GM19099 (cell line): ENCODE results near the gene NFIA.

Source experiments
- POLR2A ChIP-seq: IDR thresholded peaks from 3 replicates; pipeline ENCODE4 v1.6.1; 2011; ENCODE audit warnings: low read depth; ENCODE audit not compliant: insufficient read length; ENCODE audit errors: extremely low read depth

NFIA gene

DNA sequence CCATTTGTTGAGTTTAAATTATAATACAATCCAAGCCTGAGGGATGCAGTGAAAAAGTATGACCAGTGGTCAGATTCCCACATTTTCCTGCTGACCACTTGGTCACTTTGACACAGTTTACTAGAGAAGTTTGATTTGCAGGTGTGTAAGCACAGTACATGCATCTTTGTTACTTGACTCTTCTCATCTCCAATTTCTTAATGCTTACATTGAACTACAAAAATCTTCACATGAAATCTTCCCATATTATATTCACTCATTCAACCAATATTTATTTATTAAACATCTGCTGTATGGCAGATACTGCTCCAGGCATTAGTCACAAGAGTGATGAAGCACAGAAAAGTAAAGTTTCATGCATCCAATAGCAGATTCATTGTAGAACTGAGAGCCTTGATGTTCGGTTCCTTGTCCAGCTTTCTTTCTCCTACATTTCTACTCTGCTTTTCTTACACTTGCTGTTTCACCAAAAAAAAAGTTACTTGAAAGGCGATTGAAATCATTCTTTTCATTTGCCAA lies 211.7 kb downstream of the NFIA start:
- no peak for TF ChIP-seq POLR2A

DNA sequence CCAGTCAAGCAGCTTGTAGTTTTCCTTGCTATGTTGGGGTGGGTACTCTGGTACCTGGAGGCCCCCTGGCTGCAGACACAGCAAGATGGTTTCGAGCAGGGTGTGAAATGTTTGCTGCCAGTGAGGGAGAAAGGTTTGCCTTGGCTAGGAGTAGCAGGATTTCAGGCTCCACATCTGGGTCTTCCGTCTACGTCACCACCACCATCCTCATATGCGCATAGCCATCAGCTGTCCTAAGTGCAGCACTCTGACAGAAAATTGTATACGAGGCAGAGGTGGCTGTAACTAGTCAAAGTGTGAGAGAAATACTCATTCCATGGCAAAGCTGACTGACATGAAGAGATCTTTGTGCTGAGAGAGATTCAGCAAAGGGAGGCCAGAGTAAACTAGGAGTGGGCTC lies 212.6 kb downstream of the NFIA start:
- no peak for TF ChIP-seq POLR2A

DNA sequence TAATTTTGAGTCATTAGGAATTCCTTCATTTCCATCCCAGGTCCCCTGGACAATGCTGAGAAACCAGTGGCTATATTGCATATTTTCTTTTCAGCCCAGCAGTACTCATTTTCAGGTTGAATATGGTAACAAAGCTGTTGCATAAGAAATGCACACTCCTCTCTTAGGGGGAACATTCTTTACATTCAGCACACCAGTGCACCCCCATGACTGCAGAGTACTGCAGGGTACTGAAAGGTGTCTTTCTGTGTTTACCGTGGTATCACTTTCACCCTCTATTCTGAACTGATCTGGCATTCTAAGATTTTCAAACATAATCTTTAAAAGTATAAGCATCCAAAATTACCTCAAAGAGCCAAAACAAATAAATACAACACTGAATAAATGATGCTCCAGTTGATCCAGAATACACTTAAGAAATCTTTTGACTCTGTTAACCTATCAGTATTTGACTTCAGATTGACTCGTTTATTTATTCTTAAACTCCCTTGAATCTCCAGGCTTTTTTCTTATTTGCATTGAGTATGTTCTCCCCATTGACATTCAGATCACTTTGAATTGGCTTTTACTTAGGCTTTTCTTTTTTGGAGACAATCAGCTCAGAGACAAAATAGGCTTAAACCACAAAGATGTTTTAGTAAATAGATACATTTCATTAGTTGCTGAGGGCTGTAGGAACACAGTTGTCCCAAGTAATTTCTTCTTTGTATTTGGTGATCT lies 213.6 kb downstream of the NFIA start:
- TF ChIP-seq POLR2A: no peak

DNA sequence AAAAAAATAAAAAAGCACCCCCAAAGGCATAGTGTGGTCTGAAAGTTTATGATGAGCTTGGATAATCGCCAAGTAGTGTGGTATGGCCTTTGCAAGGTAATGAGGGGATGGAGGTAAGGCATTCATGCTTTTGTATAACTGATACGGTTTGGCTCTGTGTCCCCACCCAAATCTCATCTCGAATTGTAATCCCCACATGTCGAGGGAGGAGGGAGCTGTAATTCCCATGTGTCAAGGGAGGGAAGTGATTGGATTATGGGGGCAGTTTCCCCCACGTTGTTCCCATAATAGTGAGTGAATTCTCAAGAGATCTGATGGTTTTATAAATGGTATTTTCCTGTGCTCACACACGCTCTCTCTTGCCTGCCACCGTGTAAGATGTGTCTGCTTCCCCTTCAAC lies 215.5 kb downstream of the NFIA start:
- no peak for TF ChIP-seq POLR2A

DNA sequence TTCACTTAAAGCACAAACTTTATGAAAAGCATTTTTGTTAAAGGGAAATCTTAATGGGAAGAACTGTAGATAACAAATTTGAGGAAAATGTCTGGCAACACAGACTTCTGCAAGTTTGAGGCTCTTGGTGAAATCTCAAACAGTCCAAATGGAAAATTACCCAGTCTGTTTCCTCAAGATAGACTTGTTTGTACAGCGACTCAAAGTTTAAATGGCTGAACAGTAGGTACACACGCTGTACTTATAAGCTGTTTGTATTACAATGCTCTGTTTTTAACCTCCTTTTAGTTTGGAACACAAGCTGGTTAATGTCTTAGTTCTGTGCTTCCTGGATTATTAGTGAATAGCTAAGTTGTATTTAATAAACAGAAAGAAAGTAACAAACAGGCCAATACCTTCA lies 217.1 kb downstream of the NFIA start:
- TF ChIP-seq POLR2A: no peak

DNA sequence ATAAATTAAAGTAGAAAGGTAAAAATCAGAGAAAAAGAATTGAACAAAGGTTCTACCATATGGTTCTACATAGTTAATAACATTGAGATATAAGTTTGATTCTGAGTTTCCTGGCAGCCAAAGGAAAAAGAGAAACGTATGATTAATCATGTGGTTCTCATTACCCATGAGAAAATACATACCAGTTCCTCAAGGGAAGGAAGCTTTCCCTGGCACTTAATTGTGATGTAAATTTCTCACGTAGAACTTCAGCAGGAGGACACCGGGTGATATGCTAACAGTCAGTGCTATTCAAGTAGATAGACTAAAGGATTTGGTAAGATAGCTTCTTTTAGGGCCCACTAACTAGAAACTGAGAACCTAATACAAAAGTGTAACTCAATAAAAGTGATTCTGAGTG lies 218.5 kb downstream of the NFIA start:
- TF ChIP-seq POLR2A: no peak

DNA sequence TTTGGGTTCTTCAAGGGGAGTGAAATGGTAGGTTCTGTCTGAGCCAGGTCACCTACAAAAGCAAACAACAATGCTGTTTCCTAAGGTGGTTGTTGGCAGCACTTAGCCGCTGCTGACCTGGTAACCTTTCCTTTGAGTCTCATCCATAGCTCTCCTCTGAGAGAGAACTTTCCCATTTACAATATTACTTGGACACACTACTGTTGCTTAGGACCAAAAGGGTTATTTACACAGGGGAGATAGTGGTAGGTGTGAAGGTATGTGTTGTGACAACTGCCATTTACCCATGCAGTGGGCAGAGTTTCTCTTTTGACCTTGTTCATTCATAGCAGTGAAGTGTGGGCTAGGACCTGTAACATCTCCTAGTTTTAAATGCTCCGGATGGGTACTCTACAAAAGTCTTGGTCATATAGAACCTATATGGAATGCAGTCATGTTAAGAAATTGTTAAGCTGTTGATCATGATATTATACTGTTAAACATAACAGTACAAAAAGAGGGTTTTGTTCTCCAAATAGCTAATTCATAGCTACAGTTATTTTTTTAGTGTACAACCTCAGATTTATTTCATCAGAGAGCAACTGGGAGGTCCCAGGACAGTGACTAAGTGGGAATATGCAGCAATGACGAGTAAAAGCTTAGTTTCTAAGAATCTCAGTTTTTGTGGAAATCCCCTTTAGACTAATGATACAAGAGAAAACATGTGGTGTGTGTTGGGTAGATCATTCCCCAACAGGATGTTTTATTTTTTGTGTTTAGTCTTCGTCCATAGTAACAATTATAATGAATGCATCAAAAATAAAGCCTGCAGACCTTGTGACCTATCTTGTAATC lies 219.7 kb downstream of the NFIA start:
- no peak for TF ChIP-seq POLR2A

DNA sequence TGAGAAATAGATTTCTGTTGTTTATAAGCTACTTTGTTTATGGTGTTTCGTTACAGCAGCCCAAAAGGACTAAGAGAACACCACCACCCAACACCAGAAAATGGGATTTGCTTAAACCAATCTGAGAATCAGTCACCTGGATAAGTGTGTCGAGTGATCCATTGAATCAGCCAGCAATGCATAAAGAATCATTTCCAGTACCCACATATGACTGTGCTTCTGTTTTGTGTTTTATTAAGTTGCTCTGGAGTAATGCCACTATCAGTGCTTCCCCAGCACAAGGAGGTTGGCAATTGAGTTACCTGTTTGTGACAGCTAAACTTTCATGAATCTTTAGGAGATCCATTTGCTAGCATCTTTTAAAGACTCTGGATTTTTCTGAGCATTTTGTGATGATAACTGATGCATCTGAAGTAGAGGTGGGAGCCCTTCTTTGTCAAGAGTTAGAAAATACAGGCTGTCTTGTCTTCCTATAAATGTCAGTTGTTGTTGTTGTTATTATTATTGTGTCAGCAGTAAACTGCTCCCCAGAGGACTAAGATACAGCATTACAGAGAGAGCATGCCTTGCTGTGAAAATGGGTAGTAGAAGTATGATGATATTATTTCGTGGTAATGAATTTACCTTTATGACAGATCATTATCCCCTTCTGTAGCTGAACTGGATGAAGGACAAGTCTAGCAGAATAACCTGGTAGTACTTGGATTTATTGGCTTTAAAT lies 225.2 kb downstream of the NFIA start:
- TF ChIP-seq POLR2A: no peak

DNA sequence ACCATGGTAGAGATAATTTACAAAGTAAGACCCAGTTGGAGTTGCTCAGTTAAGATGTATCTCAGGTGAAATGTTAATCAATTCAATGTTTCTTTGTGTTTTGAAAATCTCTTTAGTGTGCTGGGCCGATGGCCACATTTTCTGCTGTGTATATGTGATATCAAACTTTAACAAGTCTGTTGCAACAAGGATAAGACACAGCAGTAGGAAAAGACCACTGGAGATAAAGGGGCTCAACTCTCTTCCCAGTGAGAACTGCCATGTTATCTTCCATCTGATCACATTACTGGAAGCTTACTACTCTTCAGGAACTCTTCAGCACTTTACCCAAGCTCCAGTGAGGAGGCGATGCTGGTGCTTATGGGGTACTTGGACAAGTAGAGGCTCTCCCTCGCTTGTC lies 227.7 kb downstream of the NFIA start:
- TF ChIP-seq POLR2A: no peak

DNA sequence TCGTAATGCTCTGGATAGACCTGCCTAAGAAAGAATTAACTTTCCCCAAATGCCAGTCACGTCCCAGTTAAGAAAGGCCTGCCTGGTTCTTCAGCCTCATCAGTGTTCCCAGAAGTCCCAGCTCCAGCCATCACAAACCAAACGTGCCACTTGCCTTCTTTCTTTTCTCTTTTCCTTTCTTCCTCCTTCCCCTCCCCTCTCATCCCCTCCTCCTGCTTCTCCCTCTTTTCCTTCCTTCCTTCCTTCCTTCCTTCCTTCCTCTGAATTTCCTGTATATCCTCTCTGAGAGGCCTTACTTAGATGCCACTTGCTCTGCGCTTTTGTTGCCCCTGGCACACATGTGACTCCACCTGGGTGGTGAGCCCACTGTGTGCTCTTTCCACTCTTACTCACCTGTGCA lies 228.2 kb downstream of the NFIA start:
- TF ChIP-seq POLR2A: no peak

DNA sequence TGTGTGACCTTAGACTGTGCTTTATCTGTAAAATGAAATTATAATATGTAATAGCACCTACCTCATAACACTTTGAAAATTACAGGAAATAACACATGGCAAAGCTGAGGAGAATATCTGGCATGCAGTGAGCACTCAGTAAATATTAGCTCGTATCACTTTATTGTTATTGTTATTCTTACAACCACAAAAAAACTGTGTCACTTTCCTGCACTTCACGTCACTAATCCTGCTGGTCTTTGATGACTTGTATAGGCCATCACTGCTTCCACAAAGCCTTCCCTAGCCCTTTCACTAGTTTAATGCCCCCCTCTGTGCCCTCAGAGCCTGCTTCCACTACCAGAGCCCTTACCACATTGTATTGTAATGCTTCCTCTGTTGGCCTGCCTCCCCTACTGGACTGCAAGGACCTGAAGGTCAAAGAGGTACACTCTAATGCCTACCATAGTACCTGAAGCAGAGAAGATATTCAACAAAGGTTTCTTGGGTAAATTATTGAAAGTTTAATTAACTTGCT lies 231.6 kb downstream of the NFIA start:
- TF ChIP-seq POLR2A: no peak

DNA sequence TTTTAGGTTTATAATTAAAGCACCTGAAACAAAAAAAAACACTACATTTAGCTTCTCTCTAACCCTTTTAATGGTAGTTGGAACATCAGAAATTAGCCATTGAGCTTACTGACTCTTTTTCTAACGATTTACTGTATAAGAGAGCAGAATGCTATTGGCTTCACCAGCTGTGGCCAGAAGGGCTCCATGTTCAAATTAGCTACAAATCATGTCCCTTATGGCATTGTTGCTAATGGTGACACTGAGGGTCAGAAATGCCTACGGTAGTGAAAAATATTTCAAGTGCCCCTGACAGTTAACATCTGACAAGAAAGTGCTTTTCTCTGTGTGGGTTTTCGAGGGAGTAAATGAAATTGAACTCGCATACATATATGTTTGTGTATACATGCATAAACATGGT lies 232.7 kb downstream of the NFIA start:
- no peak for TF ChIP-seq POLR2A

DNA sequence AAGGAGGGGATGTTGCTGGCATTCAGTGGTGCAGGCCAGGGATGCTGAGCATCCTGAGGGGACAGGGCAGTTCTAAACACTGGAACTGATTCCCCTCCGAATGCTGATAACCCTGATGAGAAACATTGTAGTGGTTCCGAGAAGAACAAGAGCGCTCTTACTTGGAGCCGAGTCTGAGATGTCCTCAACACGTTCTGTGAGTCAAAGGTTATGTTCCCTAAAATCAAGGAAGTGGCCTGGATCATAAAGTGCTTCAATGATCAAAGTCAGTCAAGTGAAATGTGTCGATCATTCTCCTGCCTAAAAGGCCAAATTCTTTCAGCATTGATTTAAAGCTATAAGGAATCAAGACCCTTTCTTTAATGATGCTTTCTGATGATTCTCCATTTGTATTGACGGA lies 234.1 kb downstream of the NFIA start:
- TF ChIP-seq POLR2A: no peak

DNA sequence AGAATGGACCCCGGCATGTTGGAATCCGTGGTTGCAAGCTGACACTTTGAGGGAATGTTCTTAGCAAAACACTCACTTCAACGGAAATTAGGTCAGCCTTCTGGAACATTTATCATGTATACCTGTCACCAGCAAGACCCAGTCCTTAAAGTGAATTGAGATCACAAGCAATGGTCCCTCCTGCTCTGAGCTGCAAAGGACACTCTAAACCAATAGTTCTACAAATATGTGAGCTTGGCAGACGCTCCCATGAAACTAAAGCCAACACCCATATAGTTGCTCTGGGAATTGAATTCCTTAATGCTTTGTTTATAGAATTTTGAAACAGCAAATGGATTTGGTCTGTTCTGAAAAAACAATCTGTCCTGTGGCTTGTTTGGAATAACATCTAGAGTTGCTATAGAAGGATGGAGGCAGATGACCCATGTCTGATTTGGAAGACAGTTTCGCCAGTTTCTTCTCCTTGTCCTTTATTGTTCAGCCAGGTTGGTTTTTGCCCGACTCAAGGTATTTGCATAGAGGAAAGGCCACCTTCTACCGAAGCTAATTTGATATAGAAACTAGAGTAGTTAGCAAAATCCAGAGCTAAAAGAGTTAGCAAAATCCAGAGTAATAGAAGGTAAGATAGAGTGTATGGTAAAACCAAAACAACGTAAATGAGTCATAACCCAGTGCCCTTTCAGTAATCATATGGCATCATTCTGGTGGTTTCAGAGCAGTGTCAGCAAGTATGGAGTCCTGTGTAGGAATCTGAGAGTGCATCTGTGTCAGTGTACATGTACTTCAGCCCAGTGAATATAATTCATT lies 236.2 kb downstream of the NFIA start:
- TF ChIP-seq POLR2A: no peak
